HCT116 (cell line): ENCODE data around the gene ABCA1. TPM values are rescaled to one million over a fixed set of nuclear protein-coding genes. Genes with fewer than 3 reads are reported as not detected.

Experiments used
- ATAC-seq: fragments of 200-7000 bp; cut with Tn5 transposase; 2 replicates; pipeline ENCODE4 v1.9.1; 2020; ENCODE audit warnings: mild to moderate bottlenecking, moderate library complexity
- BruUV-seq: library from RNA; stranded (reverse); fragments of 400-500 nt; replicated peaks from 2 replicates; lab custom pipeline; 2021; lab: Mats Ljungman, UMichigan
- CTCF ChIA-PET: fragments of 300-600 bp; sonication (Branson Sonifier 250); formaldehyde crosslinking; loops from one replicate; lab custom pipeline; 2021; ENCODE audit warnings: antibody characterized with exemption; lab: Charles Lee
- POLR2A ChIA-PET: fragments of 300-600, 350-600 bp; sonication (Branson Sonifier 250); formaldehyde crosslinking; loops from one replicate; lab custom pipeline; 2021; ENCODE audit warnings: antibody characterized with exemption; lab: Charles Lee
- RAD21 ChIA-PET, 2 experiments: fragments of 300-600 bp; sonication (Branson Sonifier 250); formaldehyde crosslinking; loops; one replicate each; lab custom pipeline; 2023; ENCODE audit warnings: low total read pairs in 2 of 2; ENCODE audit not compliant: uncharacterized antibody in 2 of 2, unreplicated experiment in 2 of 2, low non-redundant PET in 1 of 2; lab: Charles Lee
- DNase-seq: peaks from one replicate; pipeline ENCODE4 v3.0.0-alpha.2; 2010; ENCODE audit warnings: low read depth, low spot score
- H2AFZ ChIP-seq: fragments of 200-600 bp; shearing (Covaris generic), sonication (generic); 2 replicates; pipeline ENCODE4 v1.6.1; 2017; ENCODE audit warnings: low read depth, mixed run types, mixed read lengths, antibody characterized with exemption, low read length; ENCODE audit not compliant: poor library complexity, severe bottlenecking
- H3K27ac ChIP-seq: 2 replicates; pipeline ENCODE4 v1.5.1; 2012; ENCODE audit warnings: low read depth, low read length
- H3K27me3 ChIP-seq: fragments of 200-600 bp; sonication (generic); 2 replicates; pipeline ENCODE4 v1.6.1; 2016; ENCODE audit warnings: mixed run types, low read length, mixed read lengths; ENCODE audit not compliant: insufficient read depth
- H3K36me3 ChIP-seq, 2 experiments: fragments of 200-500 bp in 1 of 2; fragments of 200-600 bp in 1 of 2; sonication (Bioruptor generic) in 1 of 2; sonication (generic) in 1 of 2; 2 replicates each; pipeline versions ENCODE4 v1.5.1 to v1.6.1; 2014 to 2016; ENCODE audit warnings: low read length in 2 of 2, inconsistent platforms in 1 of 2, mixed read lengths in 1 of 2, mixed run types in 1 of 2; ENCODE audit not compliant: insufficient read depth in 2 of 2, control insufficient read depth in 1 of 2
- H3K4me1 ChIP-seq, 2 experiments: fragments of 200-600 bp in 1 of 2; sonication (generic) in 1 of 2; 2 replicates each; pipeline versions ENCODE4 v1.5.1 to v1.6.1; 2012 to 2017; ENCODE audit warnings: low read length in 2 of 2, inconsistent platforms in 1 of 2, mild to moderate bottlenecking in 1 of 2, mixed read lengths in 1 of 2, mixed run types in 1 of 2, moderate library complexity in 1 of 2; ENCODE audit not compliant: insufficient read depth in 2 of 2, control insufficient read depth in 1 of 2
- H3K4me2 ChIP-seq: fragments of 200-600 bp; sonication (generic); 2 replicates; pipeline ENCODE4 v1.6.1; 2017; ENCODE audit warnings: mixed run types, low read length, mixed read lengths
- H3K4me3 ChIP-seq, 2 experiments: fragments of 200-600 bp in 1 of 2; sonication (generic) in 1 of 2; replicated peaks in 1 of 2; 2 replicates each; pipeline ENCODE4 v1.5.1; 2011 to 2016; ENCODE audit warnings: low read length in 2 of 2, control low read depth in 1 of 2, low read depth in 1 of 2, mild to moderate bottlenecking in 1 of 2, mixed read lengths in 1 of 2, mixed run types in 1 of 2
- H3K79me2 ChIP-seq: fragments of 200-600 bp; sonication (generic); 2 replicates; pipeline ENCODE4 v1.6.1; 2017; ENCODE audit warnings: mild to moderate bottlenecking, mixed run types, low read length, moderate library complexity, mixed read lengths; ENCODE audit not compliant: insufficient read depth
- H3K9ac ChIP-seq: fragments of 200-600 bp; sonication (generic); 2 replicates; pipeline ENCODE4 v1.6.1; 2016; ENCODE audit warnings: low read length, mixed read lengths
- H3K9me2 ChIP-seq: fragments of 200-600 bp; sonication (generic), shearing (Covaris generic); 2 replicates; pipeline ENCODE4 v1.6.1; 2017; ENCODE audit warnings: mixed run types, mild to moderate bottlenecking, moderate library complexity; ENCODE audit not compliant: insufficient read depth
- H3K9me3 ChIP-seq, 2 experiments: fragments of 200-500 bp in 1 of 2; fragments of 200-600 bp in 1 of 2; sonication (Bioruptor generic) in 1 of 2; sonication (generic) in 1 of 2; 2 replicates each; pipeline ENCODE4 v1.6.1; 2014 to 2017; ENCODE audit warnings: low read length in 2 of 2, mixed read lengths in 2 of 2, inconsistent platforms in 1 of 2, low read depth in 1 of 2, mild to moderate bottlenecking in 1 of 2, mixed run types in 1 of 2, moderate library complexity in 1 of 2; ENCODE audit not compliant: control insufficient read depth in 1 of 2, insufficient read depth in 1 of 2
- H4K20me1 ChIP-seq: fragments of 200-600 bp; sonication (generic), shearing (Covaris generic); 2 replicates; pipeline ENCODE4 v1.6.1; 2017; ENCODE audit warnings: mixed run types, mild to moderate bottlenecking, moderate library complexity; ENCODE audit not compliant: insufficient read depth
- CBX3 ChIP-seq: IDR thresholded peaks from 2 replicates; pipeline ENCODE4 v1.6.1; 2012; ENCODE audit warnings: low read depth
- CEBPB ChIP-seq: IDR thresholded peaks from 2 replicates; pipeline ENCODE4 v1.6.1; 2012; ENCODE audit warnings: low read depth
- EGR1 ChIP-seq: IDR thresholded peaks from 2 replicates; pipeline ENCODE4 v1.6.1; 2012; ENCODE audit warnings: low read depth
- ELF1 ChIP-seq: IDR thresholded peaks from 2 replicates; pipeline ENCODE4 v1.6.1; 2012; ENCODE audit warnings: low read depth, borderline replicate concordance
- EZH2 ChIP-seq: fragments of 200-600 bp; sonication (generic); IDR thresholded peaks from 2 replicates; pipeline ENCODE4 v1.6.1; 2017; ENCODE audit warnings: antibody characterized with exemption, mixed run types
- EZH2phosphoT487 ChIP-seq: fragments of 200-600 bp; IDR thresholded peaks from 2 replicates; pipeline ENCODE4 v1.6.1; 2018; ENCODE audit warnings: antibody characterized with exemption, borderline replicate concordance
- FOSL1 ChIP-seq: IDR thresholded peaks from 2 replicates; pipeline ENCODE4 v1.6.1; 2012; ENCODE audit warnings: low read depth
- JUND ChIP-seq: IDR thresholded peaks from 2 replicates; pipeline ENCODE4 v1.6.1; 2012
- POLR2A ChIP-seq: IDR thresholded peaks from 2 replicates; pipeline ENCODE4 v1.7.0; 2011; ENCODE audit warnings: borderline replicate concordance; ENCODE audit not compliant: insufficient read depth, insufficient read length; ENCODE audit errors: extremely low read depth
- POLR2AphosphoS5 ChIP-seq: IDR thresholded peaks from 2 replicates; pipeline ENCODE4 v1.6.1; 2011; ENCODE audit warnings: mild to moderate bottlenecking, low read depth, low read length, moderate library complexity
- RAD21 ChIP-seq: IDR thresholded peaks from 2 replicates; pipeline ENCODE4 v1.6.1; 2012; ENCODE audit warnings: low read depth, mild to moderate bottlenecking
- SRF ChIP-seq: IDR thresholded peaks from 2 replicates; pipeline ENCODE4 v1.6.1; 2012; ENCODE audit warnings: low read depth
- TCF7L2 ChIP-seq: IDR thresholded peaks from 2 replicates; pipeline ENCODE4 v1.7.0; 2011; ENCODE audit warnings: borderline replicate concordance, inconsistent platforms; ENCODE audit not compliant: insufficient read depth, insufficient read length; ENCODE audit errors: extremely low read depth
- YY1 ChIP-seq: IDR thresholded peaks from 2 replicates; pipeline ENCODE4 v1.6.1; 2011; ENCODE audit warnings: low read length, low read depth, moderate library complexity, mild to moderate bottlenecking; ENCODE audit not compliant: insufficient replicate concordance; ENCODE audit errors: extremely low read depth
- ZBTB33 ChIP-seq: IDR thresholded peaks from 2 replicates; pipeline ENCODE4 v1.6.1; 2011; ENCODE audit warnings: mild to moderate bottlenecking, low read length, moderate library complexity; ENCODE audit not compliant: insufficient replicate concordance; ENCODE audit errors: extremely low read depth
- ZFX ChIP-seq: fragments of 450-650 bp; IDR thresholded peaks from 2 replicates; pipeline ENCODE4 v1.6.1; 2017
- ZNF274 ChIP-seq: fragments of 200-500 bp; sonication (Bioruptor generic); IDR thresholded peaks from 2 replicates; pipeline ENCODE4 v1.6.1; 2014; ENCODE audit warnings: mild to moderate bottlenecking, low read depth, low read length, inconsistent platforms
- intact Hi-C: fragments of 100-400 bp; cut with micrococcal nuclease; formaldehyde crosslinking; loops from 2 replicates; pipeline ENCODE4 v1.10.0; 2022
- total RNA-seq: library from RNA; stranded (reverse); gene quantifications from one replicate; pipeline ENCODE4 v1.2.1, GENCODE V29; 2021; ENCODE audit not compliant: unreplicated experiment
- TF ChIP-seq, protein P1 (sequence below), 3 experiments: fragments of 200-600 bp in 1 of 3; sonication (generic) in 1 of 3; IDR thresholded peaks in 2 of 3; conservative IDR thresholded peaks in 1 of 3; 2 replicates each; pipeline ENCODE4 v1.5.1; 2012 to 2017; ENCODE audit warnings: low read depth in 2 of 3, low read length in 2 of 3, antibody characterized with exemption in 1 of 3, borderline replicate concordance in 1 of 3, control low read depth in 1 of 3, mild to moderate bottlenecking in 1 of 3, mixed read lengths in 1 of 3, mixed run types in 1 of 3, moderate library complexity in 1 of 3; ENCODE audit not compliant: insufficient read depth in 1 of 3
- TF ChIP-seq, protein P2 (sequence below): IDR thresholded peaks from 2 replicates; pipeline ENCODE4 v1.6.1; 2012; ENCODE audit warnings: low read depth

ABCA1 gene
- total RNA-seq, 1 experiment from 2014 or later = 0.89 TPM

DNA sequence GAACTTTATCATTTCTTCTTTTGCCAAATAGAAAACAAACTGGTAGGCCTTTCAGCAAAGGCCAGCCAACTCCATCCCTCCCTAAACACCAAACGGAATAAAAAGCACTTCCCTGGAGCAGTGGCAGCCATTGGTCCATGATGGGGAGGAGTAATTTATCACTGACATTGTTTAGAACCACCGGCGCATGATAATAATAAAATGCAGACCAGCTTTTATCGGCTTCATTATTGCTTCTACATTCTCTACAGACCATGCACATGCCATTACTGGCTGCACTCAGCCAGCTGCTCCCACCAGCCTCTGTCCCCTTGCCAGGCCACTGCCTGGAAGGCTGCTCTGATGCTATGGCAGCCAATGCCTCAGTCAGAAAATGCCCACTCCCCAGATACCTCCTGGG lies 45.9 kb downstream of the ABCA1 start:
- no peak for ATAC-seq
- TF ChIP-seq ZNF274 = no peak
- TF ChIP-seq, protein P1, sequence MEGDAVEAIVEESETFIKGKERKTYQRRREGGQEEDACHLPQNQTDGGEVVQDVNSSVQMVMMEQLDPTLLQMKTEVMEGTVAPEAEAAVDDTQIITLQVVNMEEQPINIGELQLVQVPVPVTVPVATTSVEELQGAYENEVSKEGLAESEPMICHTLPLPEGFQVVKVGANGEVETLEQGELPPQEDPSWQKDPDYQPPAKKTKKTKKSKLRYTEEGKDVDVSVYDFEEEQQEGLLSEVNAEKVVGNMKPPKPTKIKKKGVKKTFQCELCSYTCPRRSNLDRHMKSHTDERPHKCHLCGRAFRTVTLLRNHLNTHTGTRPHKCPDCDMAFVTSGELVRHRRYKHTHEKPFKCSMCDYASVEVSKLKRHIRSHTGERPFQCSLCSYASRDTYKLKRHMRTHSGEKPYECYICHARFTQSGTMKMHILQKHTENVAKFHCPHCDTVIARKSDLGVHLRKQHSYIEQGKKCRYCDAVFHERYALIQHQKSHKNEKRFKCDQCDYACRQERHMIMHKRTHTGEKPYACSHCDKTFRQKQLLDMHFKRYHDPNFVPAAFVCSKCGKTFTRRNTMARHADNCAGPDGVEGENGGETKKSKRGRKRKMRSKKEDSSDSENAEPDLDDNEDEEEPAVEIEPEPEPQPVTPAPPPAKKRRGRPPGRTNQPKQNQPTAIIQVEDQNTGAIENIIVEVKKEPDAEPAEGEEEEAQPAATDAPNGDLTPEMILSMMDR (IDR thresholded peaks at IDR 0.05 in 2 of 3, conservative IDR thresholded peaks at IDR 0.05 in 1 of 3; ENCODE audit: borderline replicate concordance in 1 of 3, insufficient read depth in 1 of 3, low read depth in 2 of 3, low read length in 2 of 3) = no peak
- TF ChIP-seq TCF7L2 = no peak
- no peak for TF ChIP-seq CEBPB
- TF ChIP-seq EZH2 = no peak
- no peak for TF ChIP-seq POLR2AphosphoS5
- no peak for TF ChIP-seq RAD21
- TF ChIP-seq ZFX = no peak
- no peak for TF ChIP-seq EZH2phosphoT487
- no peak for TF ChIP-seq ELF1
- TF ChIP-seq YY1 = no peak
- TF ChIP-seq CBX3 = no peak
- no peak for TF ChIP-seq POLR2A
- TF ChIP-seq EGR1 = no peak
- TF ChIP-seq ZBTB33 = no peak
- TF ChIP-seq FOSL1 = no peak
- TF ChIP-seq JUND = no peak
- TF ChIP-seq, protein P2, sequence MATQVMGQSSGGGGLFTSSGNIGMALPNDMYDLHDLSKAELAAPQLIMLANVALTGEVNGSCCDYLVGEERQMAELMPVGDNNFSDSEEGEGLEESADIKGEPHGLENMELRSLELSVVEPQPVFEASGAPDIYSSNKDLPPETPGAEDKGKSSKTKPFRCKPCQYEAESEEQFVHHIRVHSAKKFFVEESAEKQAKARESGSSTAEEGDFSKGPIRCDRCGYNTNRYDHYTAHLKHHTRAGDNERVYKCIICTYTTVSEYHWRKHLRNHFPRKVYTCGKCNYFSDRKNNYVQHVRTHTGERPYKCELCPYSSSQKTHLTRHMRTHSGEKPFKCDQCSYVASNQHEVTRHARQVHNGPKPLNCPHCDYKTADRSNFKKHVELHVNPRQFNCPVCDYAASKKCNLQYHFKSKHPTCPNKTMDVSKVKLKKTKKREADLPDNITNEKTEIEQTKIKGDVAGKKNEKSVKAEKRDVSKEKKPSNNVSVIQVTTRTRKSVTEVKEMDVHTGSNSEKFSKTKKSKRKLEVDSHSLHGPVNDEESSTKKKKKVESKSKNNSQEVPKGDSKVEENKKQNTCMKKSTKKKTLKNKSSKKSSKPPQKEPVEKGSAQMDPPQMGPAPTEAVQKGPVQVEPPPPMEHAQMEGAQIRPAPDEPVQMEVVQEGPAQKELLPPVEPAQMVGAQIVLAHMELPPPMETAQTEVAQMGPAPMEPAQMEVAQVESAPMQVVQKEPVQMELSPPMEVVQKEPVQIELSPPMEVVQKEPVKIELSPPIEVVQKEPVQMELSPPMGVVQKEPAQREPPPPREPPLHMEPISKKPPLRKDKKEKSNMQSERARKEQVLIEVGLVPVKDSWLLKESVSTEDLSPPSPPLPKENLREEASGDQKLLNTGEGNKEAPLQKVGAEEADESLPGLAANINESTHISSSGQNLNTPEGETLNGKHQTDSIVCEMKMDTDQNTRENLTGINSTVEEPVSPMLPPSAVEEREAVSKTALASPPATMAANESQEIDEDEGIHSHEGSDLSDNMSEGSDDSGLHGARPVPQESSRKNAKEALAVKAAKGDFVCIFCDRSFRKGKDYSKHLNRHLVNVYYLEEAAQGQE = no peak
- no peak for TF ChIP-seq SRF
- TF ChIP-seq, all 23 proteins: peak for 0
- Histone ChIP-seq H3K4me2 (no peak overlapping the region), H3K9me3 (no peaks in the 10 kb centered on the region), H3K9ac (no peak overlapping the region), H3K9me2 (no peaks in the 10 kb centered on the region), H2AFZ (no peak overlapping the region), H3K4me3 (no peak overlapping the region), H3K27me3 (no peaks in the 10 kb centered on the region; the same call in 1 of the 2 replicates), H3K4me1 (no peaks in the 10 kb centered on the region), H3K27ac (no peak overlapping the region), H3K79me2 (no peaks in the 10 kb centered on the region), H4K20me1 (no peaks in the 10 kb centered on the region), H3K36me3 (no peaks in the 10 kb centered on the region)
- DNase-seq = no peak
- intact Hi-C loops = no loop called here
- ChIA-PET POLR2A (no interaction called here), CTCF (interaction anchor here (0.7 kb wide), 1 partner anchor 198 kb away, joined by 3 read pairs; no protein-coding TSS in a partner anchor), RAD21 (no interaction called here)
- no TSS peak for BruUV-seq
